OCI-LY3 (cell line): ENCODE results near the gene SRF.

Experiments used
- CTCF ChIP-seq: fragments of 200-600, 300-600 bp; sonication (generic); IDR thresholded peaks from 2 replicates; pipeline ENCODE4 v1.5.1; 2014; ENCODE audit warnings: antibody characterized with exemption, low read length, low read depth
- EZH2phosphoT487 ChIP-seq: fragments of 200-600 bp; shearing (Covaris generic); IDR thresholded peaks from 2 replicates; pipeline ENCODE4 v1.6.1; 2018; ENCODE audit warnings: antibody characterized with exemption, mixed run types, low read depth

- no peak for TF ChIP-seq CTCF
- no peak for TF ChIP-seq EZH2phosphoT487
Measured at GRCh38 chr6:43147691-43148477, 23.2 kb upstream of the SRF start.
